ENCODE results near the gene CRACR2A.

The CRACR2A gene

DNA sequence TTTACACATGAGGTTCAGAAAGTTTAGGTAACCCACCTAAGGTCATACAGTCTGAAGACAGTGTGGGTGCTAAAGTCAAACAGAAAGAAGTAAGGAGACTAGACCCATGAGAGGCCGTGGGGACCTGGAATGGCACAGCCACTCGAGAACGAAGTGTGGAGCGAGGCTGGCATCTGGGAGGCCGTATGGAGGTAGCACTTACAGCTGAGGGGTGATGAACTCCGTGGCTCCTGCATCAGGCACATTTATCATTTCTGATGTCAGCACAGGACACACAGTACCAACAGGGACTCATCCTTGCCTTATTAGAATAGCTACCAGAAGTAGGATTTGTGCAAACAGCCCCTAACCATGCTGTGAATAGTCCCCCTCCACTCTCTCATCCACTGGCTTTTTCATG lies 30.5 kb downstream of the CRACR2A start:
- no peak for DNase-seq

GRCh38 chr12:3720772-3721171 lies 32.1 kb downstream of the CRACR2A start:
- no peak for DNase-seq

GRCh38 chr12:3718100-3718499 lies 34.8 kb downstream of the CRACR2A start:
- DNase-seq = no peak

GRCh38 chr12:3717283-3717898 lies 35.5 kb downstream of the CRACR2A start:
- no peak for DNase-seq

DNA sequence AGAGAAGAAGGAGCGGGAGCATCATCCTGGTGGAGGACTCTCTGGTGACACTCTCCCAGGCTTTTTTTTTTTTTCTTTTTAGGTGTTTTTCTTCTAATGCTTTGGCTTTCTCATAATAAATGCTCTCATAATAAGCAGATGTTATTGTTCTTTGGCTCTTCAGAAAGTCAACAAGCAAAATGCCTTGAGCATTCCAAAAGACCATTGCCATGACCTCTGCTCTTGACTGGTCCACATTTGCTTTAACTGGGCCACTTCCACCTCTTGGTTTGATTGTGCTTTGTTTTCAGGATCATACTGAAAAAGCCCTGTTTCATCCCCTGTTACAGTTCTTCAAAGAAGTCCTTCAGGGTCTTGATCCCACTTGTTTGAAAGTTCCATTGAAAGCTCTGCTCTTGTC lies 36.9 kb downstream of the CRACR2A start:
- no peak for DNase-seq

DNA sequence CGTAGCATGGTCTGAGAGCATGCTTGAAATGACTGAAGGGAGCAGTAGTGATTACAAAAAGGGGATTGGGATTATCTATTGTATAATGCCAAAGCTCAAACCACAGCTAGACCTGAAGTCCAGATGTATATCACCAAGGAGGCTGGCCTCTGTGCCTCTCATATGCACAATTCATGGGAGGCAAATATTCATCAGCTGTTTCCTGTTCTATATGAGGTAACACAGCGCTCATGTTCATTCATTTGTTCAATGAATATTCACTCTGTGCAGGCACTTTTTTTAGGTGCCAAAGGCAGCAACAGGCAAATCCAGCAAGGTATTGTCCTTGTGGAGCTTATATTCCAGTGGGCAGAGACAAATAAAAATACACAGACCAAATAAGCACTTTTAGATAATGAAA lies 39.0 kb downstream of the CRACR2A start:
- DNase-seq = no peak

- no peak for DNase-seq
Measured at GRCh38 chr12:3713483-3713882, 39.4 kb downstream of the CRACR2A start.

DNA sequence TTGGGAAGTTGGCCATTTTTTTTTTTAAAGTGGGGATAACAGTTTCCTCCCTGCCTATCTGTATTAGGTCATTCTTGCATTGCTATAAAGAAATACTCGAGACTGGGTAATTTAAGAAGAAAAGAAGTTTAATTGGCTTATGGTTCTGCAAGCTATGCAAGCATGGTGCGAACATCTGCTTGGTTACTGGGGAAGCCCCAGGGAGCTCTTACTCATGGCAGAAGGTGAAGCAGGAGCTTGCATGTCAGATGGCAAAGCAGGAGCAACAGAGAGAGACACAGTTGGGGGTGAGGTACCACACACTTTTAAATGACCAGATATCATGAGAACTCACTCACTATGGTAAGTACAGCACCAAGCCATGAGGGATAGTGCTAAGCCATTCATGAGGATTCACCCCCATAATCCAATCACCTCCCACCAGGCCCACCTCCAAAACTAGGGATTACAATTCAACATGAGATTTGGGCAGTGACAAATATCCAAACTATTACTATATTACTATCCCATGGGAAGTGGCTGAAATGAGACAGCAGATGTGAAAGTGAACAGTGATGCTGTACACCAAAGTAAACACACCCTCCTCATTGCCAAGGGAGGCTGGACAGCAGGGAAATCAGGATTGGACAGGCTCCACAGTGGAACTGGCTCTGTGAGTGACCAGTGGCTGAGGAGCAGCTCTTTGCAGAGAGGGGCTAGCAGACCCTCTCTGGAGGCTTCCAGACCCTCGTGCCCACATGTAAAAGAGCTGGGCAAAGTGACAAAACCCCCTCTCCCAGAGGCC lies 40.5 kb downstream of the CRACR2A start:
- peak; percentile 23 for DNase-seq

- DNase-seq = no peak
Measured at GRCh38 chr12:3705354-3705675, 47.6 kb downstream of the CRACR2A start.

GRCh38 chr12:3704512-3705353 lies 48.2 kb downstream of the CRACR2A start:
- DNase-seq = no peak

GRCh38 chr12:3700861-3701260 lies 52.0 kb downstream of the CRACR2A start:
- DNase-seq = no peak

- DNase-seq = no peak
Measured at GRCh38 chr12:3698218-3698974, 54.5 kb downstream of the CRACR2A start.

- DNase-seq = no peak
Measured at GRCh38 chr12:3697311-3697870, 55.5 kb downstream of the CRACR2A start.

GRCh38 chr12:3694673-3695072 lies 58.2 kb downstream of the CRACR2A start:
- no peak for DNase-seq

DNA sequence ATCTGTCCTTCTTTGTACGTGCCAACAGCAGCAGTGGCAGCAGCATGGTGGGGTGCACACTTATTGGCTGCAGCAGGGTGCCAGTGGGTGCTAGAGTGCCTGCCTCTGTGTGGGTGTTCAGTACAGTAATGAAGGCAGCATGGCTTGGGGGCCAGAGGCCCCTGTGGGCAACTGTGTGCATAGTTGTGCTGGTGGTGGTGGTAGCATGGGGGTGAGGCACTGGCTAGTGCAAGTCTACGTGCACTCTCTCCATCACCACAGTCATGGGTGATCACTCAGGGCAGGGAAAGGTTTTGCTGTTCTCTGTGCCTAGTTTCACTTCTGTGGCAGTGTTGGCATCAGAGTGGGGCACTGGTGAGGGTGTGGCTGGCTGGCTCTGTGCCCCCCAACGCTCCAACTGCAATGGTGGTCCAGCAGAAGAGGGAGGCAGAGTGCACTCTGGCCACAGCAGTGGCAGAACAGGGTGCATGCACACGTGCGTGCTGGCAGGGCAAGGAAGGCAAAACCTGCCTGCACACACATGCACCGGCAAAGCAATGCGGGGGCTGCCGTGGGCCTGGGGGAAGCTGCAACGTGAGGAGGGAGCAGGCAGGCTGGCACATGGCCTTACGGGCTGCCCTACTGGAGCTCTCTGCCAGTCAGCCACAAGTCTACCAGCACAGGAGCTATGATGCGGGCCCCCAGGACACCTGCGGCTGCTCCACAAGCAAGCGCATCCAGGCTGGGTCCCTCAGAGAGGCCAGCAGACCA lies 60.1 kb downstream of the CRACR2A start:
- DNase-seq = no peak

GRCh38 chr12:3686463-3686862 lies 66.4 kb downstream of the CRACR2A start:
- DNase-seq = no peak

GRCh38 chr12:3685830-3686229 lies 67.1 kb downstream of the CRACR2A start:
- DNase-seq = no peak

DNA sequence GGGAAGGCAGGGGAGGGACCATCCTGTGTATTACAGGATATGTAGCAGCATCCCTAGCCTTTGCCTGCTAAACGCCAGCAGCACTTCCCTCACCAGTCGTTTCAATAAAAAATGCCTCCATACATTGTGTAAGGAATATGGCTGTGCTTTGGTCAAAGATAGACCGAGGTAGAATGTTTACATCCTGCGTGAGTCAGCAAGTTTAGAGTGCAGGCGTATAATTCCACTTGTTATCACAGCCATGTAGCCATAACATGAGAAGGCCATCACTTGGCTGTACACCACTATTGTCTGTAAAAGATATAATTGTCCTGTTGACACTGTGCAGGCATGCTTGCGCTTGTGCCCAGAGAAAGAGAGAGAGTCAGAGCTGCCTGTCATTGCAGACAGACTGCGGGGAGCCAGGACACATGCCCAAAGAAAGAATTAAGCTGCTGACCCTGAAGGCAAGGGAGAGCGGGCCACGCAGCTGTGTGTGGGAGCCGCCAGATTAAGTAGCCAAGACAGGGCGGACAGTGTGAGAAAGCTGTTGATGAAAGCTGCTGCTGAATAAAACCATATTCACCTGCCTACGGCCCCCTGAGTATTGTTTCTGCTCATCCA lies 68.4 kb downstream of the CRACR2A start:
- DNase-seq = no peak

GRCh38 chr12:3683670-3684069 lies 69.2 kb downstream of the CRACR2A start:
- DNase-seq = no peak

- no peak for DNase-seq
Measured at GRCh38 chr12:3681595-3682061, 71.3 kb downstream of the CRACR2A start.

GRCh38 chr12:3680919-3681594 lies 71.9 kb downstream of the CRACR2A start:
- no peak for DNase-seq

All from NCI-H446 treated with DMSO at 0.1 percent for 48 hours (cell line).